VCaP (cell line): ENCODE data around the gene RRBP1.

ENCODE experiments used
- H3K27ac ChIP-seq: fragments of 450-650 bp; 2 replicates; pipeline ENCODE4 v1.5.1; 2017
- TF ChIP-seq, protein P1 (sequence below): fragments of 450-650 bp; conservative IDR thresholded peaks from 2 replicates; pipeline ENCODE4 v1.5.1; 2017; ENCODE audit warnings: mild to moderate bottlenecking, moderate library complexity

RRBP1 gene

DNA sequence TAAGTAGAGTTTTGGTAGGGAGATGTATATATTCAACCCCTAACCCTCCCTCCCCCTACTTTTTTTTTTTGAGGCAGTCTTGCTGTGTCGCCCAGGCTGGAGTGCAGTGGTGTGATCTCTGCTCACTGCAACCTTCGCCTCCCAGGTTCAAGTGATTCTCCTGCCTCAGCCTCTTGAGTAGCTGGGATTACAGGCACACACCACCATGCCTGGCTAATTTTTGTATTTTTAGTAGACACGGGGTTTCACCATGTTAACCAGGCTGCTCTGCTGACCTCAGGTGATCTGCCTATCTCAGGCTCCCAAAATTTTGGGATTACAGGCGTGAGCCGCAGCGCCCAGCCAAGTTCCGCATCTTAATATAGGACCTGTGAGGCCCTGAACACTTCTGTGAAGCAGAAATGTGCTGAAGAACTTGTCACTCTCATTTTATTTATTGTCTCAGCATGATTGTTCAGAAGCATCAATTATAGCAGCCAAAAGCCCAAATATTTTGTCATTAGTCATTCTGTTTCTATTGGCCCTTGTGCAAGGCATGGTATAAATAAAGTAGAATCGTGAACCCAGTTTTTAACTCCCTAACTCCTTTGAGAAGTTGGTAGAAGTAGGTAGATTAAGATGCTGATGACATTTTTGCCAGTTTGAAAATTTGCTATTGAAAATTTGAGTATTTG is 92.7 kb downstream of the RRBP1 start:
- peak overlapping the region; percentile 71 for H3K27ac ChIP-seq
- TF ChIP-seq, protein P1, sequence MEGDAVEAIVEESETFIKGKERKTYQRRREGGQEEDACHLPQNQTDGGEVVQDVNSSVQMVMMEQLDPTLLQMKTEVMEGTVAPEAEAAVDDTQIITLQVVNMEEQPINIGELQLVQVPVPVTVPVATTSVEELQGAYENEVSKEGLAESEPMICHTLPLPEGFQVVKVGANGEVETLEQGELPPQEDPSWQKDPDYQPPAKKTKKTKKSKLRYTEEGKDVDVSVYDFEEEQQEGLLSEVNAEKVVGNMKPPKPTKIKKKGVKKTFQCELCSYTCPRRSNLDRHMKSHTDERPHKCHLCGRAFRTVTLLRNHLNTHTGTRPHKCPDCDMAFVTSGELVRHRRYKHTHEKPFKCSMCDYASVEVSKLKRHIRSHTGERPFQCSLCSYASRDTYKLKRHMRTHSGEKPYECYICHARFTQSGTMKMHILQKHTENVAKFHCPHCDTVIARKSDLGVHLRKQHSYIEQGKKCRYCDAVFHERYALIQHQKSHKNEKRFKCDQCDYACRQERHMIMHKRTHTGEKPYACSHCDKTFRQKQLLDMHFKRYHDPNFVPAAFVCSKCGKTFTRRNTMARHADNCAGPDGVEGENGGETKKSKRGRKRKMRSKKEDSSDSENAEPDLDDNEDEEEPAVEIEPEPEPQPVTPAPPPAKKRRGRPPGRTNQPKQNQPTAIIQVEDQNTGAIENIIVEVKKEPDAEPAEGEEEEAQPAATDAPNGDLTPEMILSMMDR: no peak

DNA sequence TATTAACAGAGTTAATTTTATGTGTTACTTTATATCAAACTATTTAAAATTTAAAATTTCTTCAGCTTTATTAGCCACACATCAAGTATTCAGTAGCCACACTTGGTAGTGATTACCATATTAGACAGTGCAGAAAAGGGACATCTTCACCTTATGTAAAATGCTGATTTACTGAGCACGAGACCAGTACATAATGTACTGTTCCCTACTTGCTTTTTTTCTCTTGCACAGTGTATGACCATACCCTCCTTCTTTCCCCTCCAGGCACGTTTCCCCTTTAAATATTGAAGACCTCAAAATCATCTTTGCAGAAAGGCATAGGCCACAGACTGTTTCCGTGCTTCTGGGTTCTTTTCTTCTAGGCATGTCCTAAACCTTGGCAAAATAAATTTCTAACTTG is 94.2 kb downstream of the RRBP1 start:
- TF ChIP-seq, protein P1: no peak
- no peak overlapping the region for H3K27ac ChIP-seq

DNA sequence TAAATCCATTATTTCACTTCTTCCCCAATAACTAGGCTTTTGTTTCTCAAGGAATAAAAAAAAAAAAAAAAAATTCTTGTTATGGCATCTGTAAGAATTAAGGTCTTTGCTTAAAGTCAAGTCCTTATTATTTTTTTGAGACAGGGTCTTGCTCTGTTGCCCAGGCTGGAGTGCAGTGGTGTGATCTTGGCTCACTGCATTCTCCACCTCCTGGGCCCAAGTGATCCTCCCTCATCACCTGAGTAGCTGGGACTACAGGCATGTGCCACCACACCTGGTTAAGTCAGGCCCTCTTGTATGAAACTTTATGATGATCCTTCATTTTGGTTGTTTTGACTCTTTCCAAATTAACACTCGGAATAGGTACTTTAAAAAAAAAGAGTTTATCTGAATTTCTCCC is 94.9 kb downstream of the RRBP1 start:
- TF ChIP-seq, protein P1: no peak
- H3K27ac ChIP-seq: no peak overlapping the region

DNA sequence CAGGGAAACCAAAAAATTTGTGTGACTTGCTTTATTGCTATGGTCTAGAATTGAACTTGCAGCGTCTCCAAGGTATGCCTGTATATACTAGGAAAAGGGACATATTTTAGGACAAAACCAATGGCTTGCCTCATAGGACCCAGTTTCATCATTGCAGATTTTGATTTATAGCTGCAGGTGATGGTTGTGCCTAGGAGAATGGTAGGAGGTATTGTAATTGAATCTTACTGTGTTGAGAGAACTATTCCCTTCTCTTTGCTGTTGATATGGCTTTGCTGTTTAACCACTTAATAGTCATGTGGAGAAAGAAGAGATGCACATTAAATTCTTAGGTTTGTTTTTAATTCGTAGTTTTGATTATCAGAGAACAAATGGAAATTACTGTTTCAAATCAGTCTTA is 95.8 kb downstream of the RRBP1 start:
- TF ChIP-seq, protein P1: no peak
- H3K27ac ChIP-seq: peak overlapping the region; percentile 43; the same call in 1 of the 2 replicates

DNA sequence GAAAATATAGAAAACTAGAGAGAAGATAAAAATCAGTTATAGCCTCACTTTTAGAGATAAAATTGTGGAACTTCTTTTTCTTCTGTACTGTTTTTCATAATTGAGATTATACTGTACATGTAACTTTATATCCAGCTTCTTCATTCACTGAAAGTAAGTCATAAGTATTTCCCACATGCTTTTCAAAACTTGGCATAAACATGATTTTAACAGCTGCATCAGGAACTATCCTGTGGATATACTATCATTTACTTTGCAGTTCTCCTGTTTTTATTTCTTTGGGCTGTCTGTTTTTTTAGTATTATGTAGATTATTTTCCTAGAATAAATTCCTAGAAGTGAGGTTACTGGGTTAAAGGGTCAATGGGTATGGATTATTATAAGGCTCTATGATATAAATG is 97.4 kb downstream of the RRBP1 start:
- H3K27ac ChIP-seq: peak overlapping the region; percentile 43
- TF ChIP-seq, protein P1: no peak

DNA sequence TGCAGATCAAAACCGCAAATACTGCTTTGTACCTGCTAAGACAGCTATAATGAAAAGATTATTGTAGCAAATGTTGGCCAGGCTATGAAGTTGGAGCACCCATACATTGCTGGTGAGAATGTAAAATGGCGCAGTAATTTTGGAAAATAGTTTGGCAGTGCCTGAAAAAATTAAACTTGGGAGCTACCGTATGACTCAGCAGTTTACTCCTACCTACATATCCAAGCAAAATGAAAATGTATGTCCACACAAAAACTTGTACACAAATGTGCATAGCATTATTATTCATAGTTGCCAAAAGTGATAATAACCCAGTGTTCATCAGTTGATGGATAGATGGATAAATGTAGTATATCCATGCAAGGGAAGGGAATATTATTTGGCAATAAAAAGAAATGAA is 98.9 kb downstream of the RRBP1 start:
- H3K27ac ChIP-seq: no peak overlapping the region
- TF ChIP-seq, protein P1: no peak

DNA sequence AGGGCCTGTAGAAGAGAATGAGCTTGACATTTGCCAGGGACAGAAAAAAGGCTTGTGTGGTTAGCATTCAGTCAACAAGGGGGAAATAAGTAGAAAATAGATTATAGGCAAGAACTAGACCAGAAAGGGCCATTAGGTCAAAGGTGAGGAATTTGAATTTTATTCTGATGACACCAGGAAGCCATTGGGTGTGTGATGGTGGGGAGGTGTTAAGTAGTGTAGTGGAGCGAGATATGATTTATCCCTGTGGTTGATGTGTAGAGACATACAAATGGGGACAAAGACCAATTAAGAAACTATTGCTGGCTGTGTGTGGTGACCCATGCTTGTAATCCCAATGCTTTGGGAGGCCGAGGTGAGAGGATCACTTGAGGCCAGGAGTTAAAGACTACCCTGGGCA is 101.1 kb downstream of the RRBP1 start:
- TF ChIP-seq, protein P1: no peak
- H3K27ac ChIP-seq: no peak overlapping the region
